ENCODE results near the gene ASAP3.
"Not testable (repeated sequence)": the region's sequence is repeated elsewhere in the genome, so short reads cannot be mapped to it uniquely, and the experiment has no call there.

Gene ASAP3

GRCh38 chr1:23383577-23384311 lies 100.2 kb downstream of the ASAP3 start:
- DNase-seq (ENCODE audit: low spot score): no peak
- in situ Hi-C loops (cut with MboI; ENCODE audit: low sequenced_read_pairs, unreplicated experiment): no loop called here
- TF ChIP-seq CTCF (IDR thresholded peaks at IDR 0.05; ENCODE audit: borderline replicate concordance, control extremely low read depth, extremely low read depth, insufficient read depth, missing control alignments): no peak

- in situ Hi-C loops (cut with MboI; ENCODE audit: low sequenced_read_pairs, unreplicated experiment): no loop called here
- no peak for TF ChIP-seq CTCF (IDR thresholded peaks at IDR 0.05; ENCODE audit: borderline replicate concordance, control extremely low read depth, extremely low read depth, insufficient read depth, missing control alignments)
These were observed 102.6 kb downstream of the ASAP3 start for GRCh38 chr1:23381233-23381885.

GRCh38 chr1:23380719-23381118 lies 103.3 kb downstream of the ASAP3 start:
- in situ Hi-C loops (cut with MboI; ENCODE audit: low sequenced_read_pairs, unreplicated experiment): no loop called here
- TF ChIP-seq CTCF (IDR thresholded peaks at IDR 0.05; ENCODE audit: borderline replicate concordance, control extremely low read depth, extremely low read depth, insufficient read depth, missing control alignments): no peak
- DNase-seq (ENCODE audit: low spot score): no peak

More at GRCh38 chr1:23381233-23381885, 102.6 kb downstream of the ASAP3 start:
- no peak for DNase-seq (ENCODE audit: low spot score)

GRCh38 chr1:23380236-23380635 lies 103.7 kb downstream of the ASAP3 start:
- not testable (repeated sequence) for DNase-seq (ENCODE audit: low spot score)

More at GRCh38 chr1:23380236-23380635, 103.7 kb downstream of the ASAP3 start:
- in situ Hi-C loops (cut with MboI; ENCODE audit: low sequenced_read_pairs, unreplicated experiment): not testable (repeated sequence)
